ENCODE results near the gene MCOLN1.

- TF ChIP-seq GABPA (IDR thresholded peaks at IDR 0.05; ENCODE audit: borderline replicate concordance, insufficient read depth, low read length) (no peak), YY1 (IDR thresholded peaks at IDR 0.05; ENCODE audit: low read depth, low read length) (no peak)
Observed at GRCh38 chr19:7507884-7508283, 14.5 kb upstream of the MCOLN1 start.
